Motor neuron (in vitro differentiated cells): ENCODE data around the gene MRPL9. TPM values are rescaled to one million over a fixed set of nuclear protein-coding genes. Genes with fewer than 3 reads are reported as not detected.

Experiments
- ATAC-seq, 8 experiments: fragments of 200-7000 bp; cut with Tn5 transposase; replicated peaks in 6 of 8; 2 replicates each; pipeline ENCODE4 v1.8.0; 2021; ENCODE audit warnings: mild to moderate bottlenecking in 8 of 8, moderate library complexity in 8 of 8
- H3K27ac ChIP-seq, 2 donors: fragments of 250-450 bp; sonication (Bioruptor Pico); 2 replicates each; pipeline ENCODE4 v1.9.0; 2021; ENCODE audit warnings: antibody characterized with exemption in 2 of 2, mild to moderate bottlenecking in 2 of 2, moderate library complexity in 1 of 2
- H3K4me1 ChIP-seq, 2 donors: fragments of 250-450 bp; sonication (Bioruptor Pico); replicated peaks in 1 of 2; 2 replicates each; pipeline ENCODE4 v1.6.1; 2021; ENCODE audit warnings: antibody characterized with exemption in 2 of 2, mild to moderate bottlenecking in 2 of 2, moderate library complexity in 1 of 2
- H3K4me3 ChIP-seq, 5 donors: fragments of 250-450 bp; sonication (Bioruptor Pico); 2 replicates each; pipeline ENCODE4 v1.9.0; 2021; ENCODE audit warnings: antibody characterized with exemption in 5 of 5, mild to moderate bottlenecking in 5 of 5, moderate library complexity in 4 of 5
- WGBS, 10 experiments: fragments of 450-650 bp; shearing (Covaris generic); methylation state at CpG; one replicate each; pipeline ENCODE4 v1.0.0; 2022; 5-methylcytosine and 5-hydroxymethylcytosine counted together
- in situ Hi-C, 9 experiments: fragments of 400-800 bp; cut with MboI; loops; one replicate each; pipeline ENCODE4 v1.15.0; 2021; ENCODE audit warnings: low sequenced_read_pairs in 9 of 9, low pct_unique_long_range_greater_than_20kb in 2 of 9; ENCODE audit not compliant: unreplicated experiment in 9 of 9
- total RNA-seq, 8 experiments: library from RNA; unstranded; fragments of 300-600 nt; gene quantifications; 2 replicates each; pipeline versions ENCODE4 v1.2.3 to v1.2.4, GENCODE V29; 2022

The MRPL9 gene
- total RNA-seq, 8 experiments from 2014 or later: 63.2 to 122 (median 72.8) TPM

- ATAC-seq: peak; percentile 59 to 78 (median 68)
- in situ Hi-C loops: no loop called here
- peaks cover 20 to 39% of the 10 kb centered on the region in 2 donors for H3K4me1 ChIP-seq
- peak within 1 kb of the TSS; percentile 34 to 55 (median 44) for H3K4me3 ChIP-seq
- 0 to 38% (median 15%) methylated on average over 1 to 11 of the region's 44 CpGs; no CpG with 5 or more reads in 1 of the 10 experiments for WGBS, 10 experiments
- no peak within 1 kb of the TSS for H3K27ac ChIP-seq
Measured at GRCh38 chr1:151720974-151721787, 42.1 kb downstream of the MRPL9 start, which contains the start of gene RIIAD1. RIIAD1 (plus strand) TSS chr1:151721522; CDS start chr1:151721537, 15 bp downstream.

GRCh38 chr1:151720554-151720953 is 42.7 kb downstream of the MRPL9 start:
- Histone ChIP-seq H3K27ac (no peak overlapping the region), H3K4me3 (peak overlapping the region in 1 of 5 donors; percentile 50), H3K4me1 (peaks cover 20 to 45% of the 10 kb centered on the region in 2 donors)
- peak in 2 of 8 experiments; percentile 14 to 40 for ATAC-seq
- in situ Hi-C loops: no loop called here
- 0 to 62% (median 27%) methylated on average over 1 to 5 of the region's 5 CpGs for WGBS, 10 experiments

GRCh38 chr1:151720125-151720524 is 43.2 kb downstream of the MRPL9 start:
- WGBS, 10 experiments: 17 to 60% (median 39%) methylated on average over 1 of the region's 1 CpG; no CpG with 5 or more reads in 4 of the 10 experiments
- in situ Hi-C loops: no loop called here
- ATAC-seq: no peak
- Histone ChIP-seq H3K4me3 (no peak overlapping the region), H3K4me1 (peaks cover 20 to 50% of the 10 kb centered on the region in 2 donors), H3K27ac (no peak overlapping the region)

GRCh38 chr1:151718666-151719065 is 44.6 kb downstream of the MRPL9 start:
- Histone ChIP-seq H3K4me1 (peaks cover 31 to 59% of the 10 kb centered on the region in 2 donors), H3K4me3 (no peak overlapping the region), H3K27ac (no peak overlapping the region)
- in situ Hi-C loops: no loop called here
- 17 to 90% (median 73%) methylated on average over 1 to 4 of the region's 4 CpGs; no CpG with 5 or more reads in 4 of the 10 experiments for WGBS, 10 experiments
- no peak for ATAC-seq

GRCh38 chr1:151718011-151718431 is 45.3 kb downstream of the MRPL9 start:
- WGBS, 10 experiments: 0 to 80% (median 21%) methylated on average over 1 to 4 of the region's 4 CpGs; no CpG with 5 or more reads in 4 of the 10 experiments
- ATAC-seq: no peak
- peaks cover 37 to 66% of the 10 kb centered on the region in 2 donors for H3K4me1 ChIP-seq
- peak overlapping the region; percentile 87 to 96 for H3K27ac ChIP-seq
- H3K4me3 ChIP-seq: peak overlapping the region in 1 of 5 donors; percentile 70
- in situ Hi-C loops: no loop called here

GRCh38 chr1:151716771-151717631 is 46.3 kb downstream of the MRPL9 start, which contains the start of gene CELF3:
CELF3 (minus strand) TSS chr1:151716803; CDS start chr1:151716020, 783 bp downstream.
- H3K27ac ChIP-seq: peak within 1 kb of the TSS; percentile 87 to 96
- H3K4me3 ChIP-seq: peak within 1 kb of the TSS; percentile 47 to 70 (median 57)
- WGBS, 10 experiments: 0 to 18% (median 3%) methylated on average over 1 to 15 of the region's 27 CpGs
- in situ Hi-C loops: no loop called here
- ATAC-seq: peak in 7 of 8 experiments; percentile 42 to 87 (median 84)
- peaks cover 47 to 76% of the 10 kb centered on the region in 2 donors for H3K4me1 ChIP-seq

- peak in 1 of 8 experiments; percentile 25 for ATAC-seq
- in situ Hi-C loops: no loop called here
- H3K27ac ChIP-seq: peak overlapping the region; percentile 87 to 96
- WGBS, 10 experiments: 0% methylated on average over 3 of the region's 11 CpGs; no CpG with 5 or more reads in 9 of the 10 experiments
- H3K4me1 ChIP-seq: peaks cover 53 to 77% of the 10 kb centered on the region in 2 donors
- peak overlapping the region; percentile 47 to 70 (median 57) for H3K4me3 ChIP-seq
Measured at GRCh38 chr1:151716405-151716762, 46.9 kb downstream of the MRPL9 start.

GRCh38 chr1:151715726-151716404 is 47.4 kb downstream of the MRPL9 start:
- peak overlapping the region; percentile 87 to 96 for H3K27ac ChIP-seq
- in situ Hi-C loops: no loop called here
- peak in 6 of 8 experiments; percentile 23 to 58 (median 52) for ATAC-seq
- H3K4me1 ChIP-seq: peaks cover 55 to 78% of the 10 kb centered on the region in 2 donors
- H3K4me3 ChIP-seq: peak overlapping the region; percentile 47 to 70 (median 57)
- 0 to 13% (median 0%) methylated on average over 1 to 4 of the region's 17 CpGs; no CpG with 5 or more reads in 7 of the 10 experiments for WGBS, 10 experiments

- peak overlapping the region; percentile 87 to 96 for H3K27ac ChIP-seq
- H3K4me1 ChIP-seq: peaks cover 55 to 78% of the 10 kb centered on the region in 2 donors
- no peak for ATAC-seq
- in situ Hi-C loops: no loop called here
- peak overlapping the region; percentile 47 to 70 (median 57) for H3K4me3 ChIP-seq
- 12 to 87% (median 57%) methylated on average over 1 to 8 of the region's 10 CpGs; no CpG with 5 or more reads in 1 of the 10 experiments for WGBS, 10 experiments
Measured at GRCh38 chr1:151714820-151715725, 48.2 kb downstream of the MRPL9 start.

GRCh38 chr1:151713874-151714273 is 49.4 kb downstream of the MRPL9 start:
- ATAC-seq: no peak
- peaks cover 67 to 88% of the 10 kb centered on the region in 2 donors for H3K4me1 ChIP-seq
- H3K4me3 ChIP-seq: peak overlapping the region in 1 of 5 donors; percentile 70
- WGBS, 10 experiments: 0 to 100% (median 80%) methylated on average over 1 to 2 of the region's 2 CpGs; no CpG with 5 or more reads in 4 of the 10 experiments
- in situ Hi-C loops: no loop called here
- H3K27ac ChIP-seq: peak overlapping the region in 1 of 2 donors; percentile 25

- WGBS, 10 experiments: 60 to 100% (median 67%) methylated on average over 1 to 2 of the region's 2 CpGs; no CpG with 5 or more reads in 5 of the 10 experiments
- Histone ChIP-seq H3K4me3 (no peak overlapping the region), H3K4me1 (peaks cover 65 to 83% of the 10 kb centered on the region in 2 donors), H3K27ac (peak overlapping the region; percentile 6 to 25)
- in situ Hi-C loops: no loop called here
- no peak for ATAC-seq
Measured at GRCh38 chr1:151713044-151713443, 50.3 kb downstream of the MRPL9 start.
